CD14-positive monocyte (primary cell): ENCODE measurements around the gene ADIRF. TPM values are rescaled to one million over a fixed set of nuclear protein-coding genes. Genes with fewer than 3 reads are reported as not detected.
"Not testable (repeated sequence)": the region's sequence is repeated elsewhere in the genome, so short reads cannot be mapped to it uniquely, and the experiment has no call there.

Experiments
- DNase-seq, 3 donors: peaks; one replicate each; pipeline ENCODE4 v3.0.0-alpha.2; 2011 to 2022
- H2AFZ ChIP-seq: 2 replicates; pipeline ENCODE4 v1.6.0; 2012; ENCODE audit warnings: mild to moderate bottlenecking, low read depth, low read length, inconsistent platforms; ENCODE audit not compliant: insufficient read depth, poor library complexity, severe bottlenecking
- H3K27ac ChIP-seq, 2 donors: 1 replicate in 1 of 2; 2 replicates in 1 of 2; pipeline ENCODE4 v1.5.1; 2012 to 2013; ENCODE audit warnings: low read length in 2 of 2, control low read depth in 1 of 2, inconsistent platforms in 1 of 2, low read depth in 1 of 2, mild to moderate bottlenecking in 1 of 2
- H3K27me3 ChIP-seq, 2 donors: one replicate each; pipeline versions ENCODE4 v1.6.0 to v1.6.1; 2011 to 2013; ENCODE audit warnings: low read length in 2 of 2; ENCODE audit not compliant: control insufficient read depth in 2 of 2, insufficient read depth in 2 of 2
- H3K36me3 ChIP-seq, 2 donors: replicated peaks in 1 of 2; 1 replicate in 1 of 2; 2 replicates in 1 of 2; pipeline versions ENCODE4 v1.5.1 to v1.6.1; 2012 to 2013; ENCODE audit warnings: low read length in 2 of 2, control low read depth in 1 of 2, inconsistent platforms in 1 of 2, mild to moderate bottlenecking in 1 of 2; ENCODE audit not compliant: insufficient read depth in 2 of 2, control insufficient read depth in 1 of 2
- H3K4me1 ChIP-seq, 2 donors: 1 replicate in 1 of 2; 2 replicates in 1 of 2; pipeline versions ENCODE4 v1.5.1 to v1.6.1; 2012 to 2013; ENCODE audit warnings: low read length in 2 of 2, control low read depth in 1 of 2, inconsistent platforms in 1 of 2, mild to moderate bottlenecking in 1 of 2, moderate library complexity in 1 of 2; ENCODE audit not compliant: insufficient read depth in 2 of 2, control insufficient read depth in 1 of 2
- H3K4me2 ChIP-seq: replicated peaks from 2 replicates; pipeline ENCODE3; 2012; ENCODE audit warnings: low read length, moderate library complexity, mild to moderate bottlenecking; ENCODE audit not compliant: poor library complexity, severe bottlenecking; ENCODE audit errors: extremely low read depth
- H3K4me3 ChIP-seq, 3 experiments: fragments of 200-600 bp in 1 of 3; sonication (generic) in 1 of 3; replicated peaks in 1 of 3; 1 replicate in 2 of 3; 2 replicates in 1 of 3; pipeline ENCODE4 v1.5.1; 2011 to 2013; ENCODE audit warnings: low read length in 3 of 3, mild to moderate bottlenecking in 3 of 3, control low read depth in 2 of 3, low read depth in 2 of 3, inconsistent platforms in 1 of 3, moderate library complexity in 1 of 3
- H3K79me2 ChIP-seq: 2 replicates; pipeline ENCODE4 v1.6.0; 2012; ENCODE audit warnings: mild to moderate bottlenecking, control low read depth, inconsistent platforms, low read length, moderate library complexity; ENCODE audit not compliant: insufficient read depth
- H3K9ac ChIP-seq: 2 replicates; pipeline ENCODE4 v1.6.0; 2017; ENCODE audit warnings: low read length, mild to moderate bottlenecking; ENCODE audit not compliant: insufficient read depth, poor library complexity, severe bottlenecking
- H3K9me3 ChIP-seq, 2 donors: replicated peaks in 1 of 2; 1 replicate in 1 of 2; 2 replicates in 1 of 2; pipeline versions ENCODE4 v1.5.1 to v1.6.1; 2012 to 2013; ENCODE audit warnings: low read length in 2 of 2, control low read depth in 1 of 2; ENCODE audit not compliant: control insufficient read depth in 1 of 2, insufficient read depth in 1 of 2
- H4K20me1 ChIP-seq: 2 replicates; pipeline ENCODE4 v1.6.0; 2012; ENCODE audit warnings: mild to moderate bottlenecking, low read length, control low read depth, moderate library complexity; ENCODE audit not compliant: insufficient read depth
- H3K27ac Mint-ChIP-seq, 7 donors: one replicate each; pipeline ENCODE4 v1.8.0; 2020; ENCODE audit warnings: mild to moderate bottlenecking in 7 of 7, mixed read lengths in 7 of 7, moderate library complexity in 6 of 7, inconsistent platforms in 2 of 7
- H3K27me3 Mint-ChIP-seq, 3 donors: one replicate each; pipeline ENCODE4 v1.8.0; 2021 to 2022; ENCODE audit warnings: low read depth in 3 of 3, mild to moderate bottlenecking in 3 of 3, mixed read lengths in 3 of 3, moderate library complexity in 3 of 3, inconsistent platforms in 1 of 3
- H3K36me3 Mint-ChIP-seq, 2 donors: one replicate each; pipeline ENCODE4 v1.8.0; 2020; ENCODE audit warnings: mixed read lengths in 2 of 2, inconsistent platforms in 1 of 2, mild to moderate bottlenecking in 1 of 2
- H3K4me1 Mint-ChIP-seq: one replicate; pipeline ENCODE4 v1.8.0; 2020; ENCODE audit warnings: mild to moderate bottlenecking, mixed read lengths
- H3K4me3 Mint-ChIP-seq, 2 donors: one replicate each; pipeline ENCODE4 v1.8.0; 2020; ENCODE audit warnings: mild to moderate bottlenecking in 2 of 2, mixed read lengths in 2 of 2, moderate library complexity in 1 of 2
- H3K9me3 Mint-ChIP-seq, 7 donors: one replicate each; pipeline ENCODE4 v1.8.0; 2020 to 2022; ENCODE audit warnings: mixed read lengths in 7 of 7, mild to moderate bottlenecking in 6 of 7, moderate library complexity in 6 of 7, inconsistent platforms in 2 of 7
- WGBS: methylation state at CpG from one replicate; pipeline ENCODE4 v1.1.5; 2013; ENCODE audit warnings: missing lambda C conversion rate; ENCODE audit not compliant: insufficient coverage; 5-methylcytosine and 5-hydroxymethylcytosine counted together
- intact Hi-C, 2 donors: fragments of 100-400 bp; cut with micrococcal nuclease; formaldehyde crosslinking; loops; one replicate each; pipeline versions ENCODE4 v1.15.0 to v1.15.1; 2023
- polyA plus RNA-seq, 3 donors: library from polyadenylated mRNA; depleted of rRNA in 1 of 3; unstranded in 2 of 3; stranded (reverse) in 1 of 3; fragments of 300-500 nt in 2 of 3; fragments of >200 nt in 1 of 3; fragmentation: Illumina TruSeq in 2 of 3; gene quantifications; 1 replicate in 2 of 3; 2 replicates in 1 of 3; pipeline ENCODE4 v1.2.3, GENCODE V29; 2012 to 2021
- TF ChIP-seq, protein P1 (sequence below): fragments of 200-600 bp; IDR thresholded peaks from one replicate; pipeline ENCODE4 v1.8.0; 2022; ENCODE audit warnings: antibody characterized with exemption, mild to moderate bottlenecking

ADIRF gene
- polyA plus RNA-seq, 3 donors, result 0.19 TPM; not detected in 2

DNA sequence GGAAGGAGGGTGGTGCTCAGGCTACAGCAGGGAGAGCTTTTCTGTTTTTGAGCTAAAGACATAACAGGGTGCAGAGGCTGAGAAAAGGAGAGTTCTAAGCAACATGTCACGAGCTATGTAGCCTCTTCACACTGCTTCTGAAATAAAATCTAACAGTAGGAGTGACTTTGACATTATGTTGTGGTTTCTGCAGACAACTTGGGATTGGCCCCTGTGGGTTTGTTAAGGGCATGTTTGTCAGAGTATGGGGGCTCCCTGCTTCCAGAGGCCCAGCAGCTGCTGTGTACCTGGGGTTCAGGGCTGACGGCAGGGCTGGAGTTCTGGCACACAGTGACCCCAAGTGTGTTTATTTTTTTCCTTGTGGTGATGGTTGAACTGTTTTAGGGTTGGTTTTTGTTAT, 35.6 kb upstream of the ADIRF start:
- peaks cover 4% of the 10 kb centered on the region for H3K4me1 Mint-ChIP-seq
- Histone ChIP-seq H3K27ac (no peak overlapping the region), H3K79me2 (no peaks in the 10 kb centered on the region), H3K36me3 (no peaks in the 10 kb centered on the region), H4K20me1 (no peaks in the 10 kb centered on the region), H2AFZ (no peak overlapping the region), H3K4me3 (no peak overlapping the region), H3K9ac (no peak overlapping the region), H3K4me2 (no peak overlapping the region), H3K9me3 (no peaks in the 10 kb centered on the region), H3K4me1 (no peaks in the 10 kb centered on the region), H3K27me3 (no peaks in the 10 kb centered on the region)
- H3K27ac Mint-ChIP-seq, result no peak overlapping the region
- intact Hi-C loops, result no loop called here
- H3K27me3 Mint-ChIP-seq, result peaks cover 0 to 5% (median 5%) of the 10 kb centered on the region in 3 donors
- H3K9me3 Mint-ChIP-seq, result no peaks in the 10 kb centered on the region
- no CpG with 5 or more reads among the region's 2 CpGs for WGBS
- no peak overlapping the region for H3K4me3 Mint-ChIP-seq
- H3K36me3 Mint-ChIP-seq, result no peaks in the 10 kb centered on the region
- DNase-seq, result no peak
- TF ChIP-seq, protein P1, sequence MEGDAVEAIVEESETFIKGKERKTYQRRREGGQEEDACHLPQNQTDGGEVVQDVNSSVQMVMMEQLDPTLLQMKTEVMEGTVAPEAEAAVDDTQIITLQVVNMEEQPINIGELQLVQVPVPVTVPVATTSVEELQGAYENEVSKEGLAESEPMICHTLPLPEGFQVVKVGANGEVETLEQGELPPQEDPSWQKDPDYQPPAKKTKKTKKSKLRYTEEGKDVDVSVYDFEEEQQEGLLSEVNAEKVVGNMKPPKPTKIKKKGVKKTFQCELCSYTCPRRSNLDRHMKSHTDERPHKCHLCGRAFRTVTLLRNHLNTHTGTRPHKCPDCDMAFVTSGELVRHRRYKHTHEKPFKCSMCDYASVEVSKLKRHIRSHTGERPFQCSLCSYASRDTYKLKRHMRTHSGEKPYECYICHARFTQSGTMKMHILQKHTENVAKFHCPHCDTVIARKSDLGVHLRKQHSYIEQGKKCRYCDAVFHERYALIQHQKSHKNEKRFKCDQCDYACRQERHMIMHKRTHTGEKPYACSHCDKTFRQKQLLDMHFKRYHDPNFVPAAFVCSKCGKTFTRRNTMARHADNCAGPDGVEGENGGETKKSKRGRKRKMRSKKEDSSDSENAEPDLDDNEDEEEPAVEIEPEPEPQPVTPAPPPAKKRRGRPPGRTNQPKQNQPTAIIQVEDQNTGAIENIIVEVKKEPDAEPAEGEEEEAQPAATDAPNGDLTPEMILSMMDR, result no peak

GRCh38 chr10:86934162-86934711, 34.0 kb upstream of the ADIRF start:
- DNase-seq, H3K4me3 ChIP-seq, H2AFZ ChIP-seq, H3K27me3 Mint-ChIP-seq, H3K79me2 ChIP-seq, H3K9me3 ChIP-seq, H3K4me2 ChIP-seq, H3K9ac ChIP-seq, H3K36me3 Mint-ChIP-seq, H4K20me1 ChIP-seq, intact Hi-C loops, H3K9me3 Mint-ChIP-seq, H3K36me3 ChIP-seq, H3K4me1 ChIP-seq, H3K4me3 Mint-ChIP-seq, H3K4me1 Mint-ChIP-seq, H3K27me3 ChIP-seq, H3K27ac ChIP-seq: not testable (repeated sequence)
- peak overlapping the region in 1 of 7 donors; percentile 30 for H3K27ac Mint-ChIP-seq
- 88% methylated on average over 4 of the region's 6 CpGs for WGBS
